ENCODE measurements around the gene KCNAB2.

DNA sequence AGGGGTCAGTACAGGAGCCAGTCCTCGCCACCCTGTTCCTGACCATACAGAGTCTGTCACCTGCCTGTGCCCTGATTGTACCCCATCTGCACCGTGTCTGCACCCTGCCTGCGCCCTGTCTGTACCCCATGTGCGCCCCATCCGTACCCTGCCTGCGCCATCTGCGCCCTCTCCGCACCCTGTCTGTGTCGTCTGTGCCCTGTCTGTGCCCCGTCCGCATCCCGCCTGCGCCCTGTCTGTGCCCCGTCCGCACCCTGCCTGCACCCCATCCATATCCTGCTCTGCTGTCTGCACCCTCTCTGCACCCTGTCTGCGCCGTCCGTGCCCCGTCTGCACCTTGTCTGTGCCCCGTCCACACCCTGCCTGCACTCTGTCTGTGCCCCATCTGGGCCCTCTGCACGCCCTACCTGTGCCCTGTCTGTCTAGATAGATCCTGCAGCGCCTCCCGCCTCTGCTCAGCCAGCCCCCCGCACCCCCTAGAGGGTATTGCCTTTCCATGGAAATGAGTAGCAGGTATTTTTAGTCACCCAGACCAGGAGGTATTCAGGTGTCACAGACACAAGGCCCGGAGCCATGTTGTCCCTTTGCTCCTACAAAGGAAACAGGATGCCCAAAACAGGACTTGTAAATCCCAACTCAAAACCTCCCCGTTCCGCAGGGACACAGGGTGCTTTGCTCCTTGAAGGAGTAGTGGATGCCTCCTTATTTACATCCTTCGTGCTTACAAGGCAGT is 45.8 kb upstream of the KCNAB2 start:
- TF ChIP-seq, protein P1, sequence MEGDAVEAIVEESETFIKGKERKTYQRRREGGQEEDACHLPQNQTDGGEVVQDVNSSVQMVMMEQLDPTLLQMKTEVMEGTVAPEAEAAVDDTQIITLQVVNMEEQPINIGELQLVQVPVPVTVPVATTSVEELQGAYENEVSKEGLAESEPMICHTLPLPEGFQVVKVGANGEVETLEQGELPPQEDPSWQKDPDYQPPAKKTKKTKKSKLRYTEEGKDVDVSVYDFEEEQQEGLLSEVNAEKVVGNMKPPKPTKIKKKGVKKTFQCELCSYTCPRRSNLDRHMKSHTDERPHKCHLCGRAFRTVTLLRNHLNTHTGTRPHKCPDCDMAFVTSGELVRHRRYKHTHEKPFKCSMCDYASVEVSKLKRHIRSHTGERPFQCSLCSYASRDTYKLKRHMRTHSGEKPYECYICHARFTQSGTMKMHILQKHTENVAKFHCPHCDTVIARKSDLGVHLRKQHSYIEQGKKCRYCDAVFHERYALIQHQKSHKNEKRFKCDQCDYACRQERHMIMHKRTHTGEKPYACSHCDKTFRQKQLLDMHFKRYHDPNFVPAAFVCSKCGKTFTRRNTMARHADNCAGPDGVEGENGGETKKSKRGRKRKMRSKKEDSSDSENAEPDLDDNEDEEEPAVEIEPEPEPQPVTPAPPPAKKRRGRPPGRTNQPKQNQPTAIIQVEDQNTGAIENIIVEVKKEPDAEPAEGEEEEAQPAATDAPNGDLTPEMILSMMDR (IDR thresholded peaks at IDR 0.05; ENCODE audit: poor library complexity): no peak
- TF ChIP-seq EZH2phosphoT487 (IDR thresholded peaks at IDR 0.05; ENCODE audit: low read depth, severe bottlenecking, unreplicated experiment): no peak
- no peak for TF ChIP-seq EZH2 (IDR thresholded peaks at IDR 0.05; ENCODE audit: borderline replicate concordance)

Measured in hepatocyte (in vitro differentiated cells).